Islet precursor cell (in vitro differentiated cells): Measurements from ENCODE around the gene ELMO1.
A peak's percentile ranks its signal among the peaks of the same experiment; 100 is the strongest.

ENCODE experiments used
- DNase-seq: peaks from one replicate; pipeline ENCODE4 v3.0.0-alpha.2; 2018

ELMO1 gene

DNA sequence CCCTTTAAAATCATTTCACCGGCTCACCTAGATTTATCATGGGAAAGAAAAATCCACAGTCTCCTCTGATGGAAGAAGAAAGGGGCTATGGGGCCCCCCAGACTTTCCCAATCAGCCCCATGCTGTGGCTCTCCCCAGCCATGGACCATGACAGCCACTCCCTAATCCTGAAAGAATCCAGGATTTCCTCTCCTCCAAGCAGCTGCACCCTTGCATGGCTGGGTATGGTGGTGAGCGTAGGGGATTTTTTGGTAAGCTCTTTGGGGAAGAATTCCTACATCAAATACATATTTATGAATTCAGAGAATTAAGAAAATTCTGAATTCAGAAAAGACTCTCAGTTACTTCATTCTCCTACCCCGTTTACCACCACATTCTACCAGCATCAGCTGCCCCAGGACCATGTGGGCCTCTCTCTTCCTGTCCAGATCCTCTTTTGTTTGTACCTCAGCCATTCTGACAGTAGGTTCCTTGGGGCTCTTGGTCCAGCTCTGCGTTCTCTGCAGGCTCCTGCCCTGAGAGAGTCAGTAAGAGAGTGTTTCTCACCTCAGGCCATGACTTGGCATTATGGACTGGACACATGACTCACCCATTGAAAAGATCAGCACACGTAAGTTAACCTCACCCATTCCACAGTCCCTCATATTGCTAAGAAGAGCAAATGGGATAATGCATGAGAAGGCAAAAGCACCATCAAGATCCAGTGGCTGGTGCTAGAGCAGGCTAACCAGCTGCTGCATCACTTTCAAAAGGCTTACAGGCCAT, 337.8 kb downstream of the ELMO1 start:
- DNase-seq, result peak; percentile 60

GRCh38 chr7:37109843-37110242, 338.8 kb downstream of the ELMO1 start:
- DNase-seq, result peak; percentile 64

DNA sequence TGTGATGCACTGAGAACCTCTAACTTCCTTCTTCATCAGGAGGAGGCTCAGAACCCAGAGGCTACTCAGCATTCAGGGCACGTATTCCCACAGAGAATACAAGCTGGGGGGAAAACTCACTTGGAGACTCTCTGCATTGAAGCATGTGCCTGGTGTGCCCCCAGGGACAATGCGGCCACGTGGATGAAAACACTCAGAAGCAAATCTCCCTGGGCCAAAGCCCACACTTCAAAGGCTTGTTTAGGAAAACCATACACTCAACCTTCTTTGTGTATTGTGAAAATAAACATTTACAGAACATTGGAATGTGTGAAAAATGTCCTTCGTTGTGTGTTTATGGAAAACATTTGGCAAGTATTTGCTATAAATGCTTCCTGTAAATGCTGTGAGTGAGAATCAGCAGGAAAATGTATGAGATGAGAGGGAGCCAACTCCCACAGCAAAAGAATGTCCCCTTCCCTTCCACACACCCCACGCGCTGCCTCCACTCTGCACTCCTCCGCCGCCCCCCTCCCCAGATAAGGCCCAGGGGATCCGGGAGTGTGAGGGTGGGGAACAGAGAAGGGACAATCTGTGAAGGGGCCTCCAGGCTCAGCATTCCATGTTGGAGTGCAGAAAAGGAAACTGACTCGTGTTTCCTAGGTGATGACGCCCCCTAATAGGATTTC, 339.5 kb downstream of the ELMO1 start:
- DNase-seq, result no peak

DNA sequence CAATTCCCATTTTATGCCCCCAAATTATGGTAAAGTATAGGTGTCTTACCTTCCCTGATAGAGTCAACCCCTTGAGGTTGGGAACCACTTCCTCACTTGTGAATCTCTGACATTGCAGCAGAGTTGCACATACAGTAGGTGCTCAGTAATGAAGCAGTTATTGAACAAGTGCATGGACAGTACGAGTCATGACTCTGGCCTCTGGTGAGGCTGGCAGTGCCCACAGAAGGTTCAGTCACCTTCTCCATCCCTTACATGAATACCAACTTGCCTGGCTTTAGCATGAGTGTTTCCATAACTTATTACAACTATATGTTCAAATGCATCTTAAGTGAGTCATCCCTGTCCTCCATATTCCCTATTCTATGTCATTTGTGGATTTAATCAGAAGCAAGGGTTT, 340.0 kb downstream of the ELMO1 start:
- no peak for DNase-seq

GRCh38 chr7:37107047-37107750, 341.5 kb downstream of the ELMO1 start:
- no peak for DNase-seq

- no peak for DNase-seq
Measured at GRCh38 chr7:37105762-37106161, 342.9 kb downstream of the ELMO1 start.

DNA sequence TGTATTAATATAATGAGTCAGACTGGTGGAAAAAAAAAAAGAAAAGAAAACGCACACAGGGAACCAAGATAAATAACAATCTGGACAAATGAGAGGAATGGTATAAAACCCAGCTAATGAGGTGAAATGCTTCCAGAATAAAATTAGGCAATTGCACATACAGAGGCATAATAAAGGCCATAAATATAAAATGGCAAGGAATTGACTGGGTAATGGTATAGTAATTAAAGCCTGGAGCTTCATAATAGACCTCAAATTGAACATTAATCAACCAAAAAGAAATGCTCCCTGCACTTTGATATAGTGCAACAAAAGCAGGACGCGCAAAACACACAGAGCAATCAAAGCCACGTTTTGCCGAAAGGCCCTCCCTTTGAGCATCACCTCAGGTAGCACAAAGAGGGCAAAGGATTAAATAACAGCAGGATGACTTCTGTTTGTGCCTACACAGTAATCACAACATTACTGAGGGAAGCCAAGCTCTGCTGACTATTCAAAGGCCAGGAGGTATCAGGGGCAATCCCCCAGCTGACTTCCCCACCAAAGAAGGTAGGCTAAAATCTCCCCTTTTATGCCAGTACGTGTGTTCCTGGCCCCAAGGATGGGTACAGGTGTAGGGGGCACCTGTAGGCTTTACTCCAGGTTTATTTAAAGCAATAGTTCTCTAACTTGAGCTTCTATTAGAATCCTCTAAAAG, 343.7 kb downstream of the ELMO1 start:
- no peak for DNase-seq

GRCh38 chr7:37102518-37103137, 346.0 kb downstream of the ELMO1 start:
- no peak for DNase-seq

- no peak for DNase-seq
Measured at GRCh38 chr7:37100735-37101331, 347.8 kb downstream of the ELMO1 start.

GRCh38 chr7:37098762-37099161, 349.9 kb downstream of the ELMO1 start:
- no peak for DNase-seq

GRCh38 chr7:37097983-37098382, 350.7 kb downstream of the ELMO1 start:
- DNase-seq, result no peak

DNA sequence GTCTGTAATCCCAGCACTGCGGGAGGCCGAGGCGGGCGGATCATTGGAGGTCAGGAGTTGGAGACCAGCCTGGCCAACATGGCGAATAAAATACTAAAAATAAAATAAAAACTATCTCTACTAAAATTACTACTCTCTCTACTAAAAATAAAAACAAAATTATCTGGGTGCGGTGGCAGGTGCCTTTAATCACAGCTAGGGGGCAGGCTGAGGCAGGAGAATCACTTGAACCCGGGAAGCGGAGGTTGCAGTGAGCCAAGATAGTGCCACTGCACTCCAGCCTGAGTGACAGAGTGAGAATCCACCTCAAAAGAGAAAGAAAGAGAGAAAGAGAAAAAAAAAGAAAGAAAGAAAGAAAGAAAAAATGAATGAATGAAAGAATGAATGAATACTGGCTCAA, 351.4 kb downstream of the ELMO1 start:
- no peak for DNase-seq

- DNase-seq, result no peak
Measured at GRCh38 chr7:37096341-37096740, 352.3 kb downstream of the ELMO1 start.

GRCh38 chr7:37095122-37095521, 353.5 kb downstream of the ELMO1 start:
- no peak for DNase-seq

GRCh38 chr7:37093257-37093656, 355.4 kb downstream of the ELMO1 start:
- no peak for DNase-seq

- no peak for DNase-seq
Measured at GRCh38 chr7:37092548-37092947, 356.1 kb downstream of the ELMO1 start.

GRCh38 chr7:37089972-37090371, 358.7 kb downstream of the ELMO1 start:
- no peak for DNase-seq

GRCh38 chr7:37085600-37085999, 363.1 kb downstream of the ELMO1 start:
- DNase-seq, result no peak

DNA sequence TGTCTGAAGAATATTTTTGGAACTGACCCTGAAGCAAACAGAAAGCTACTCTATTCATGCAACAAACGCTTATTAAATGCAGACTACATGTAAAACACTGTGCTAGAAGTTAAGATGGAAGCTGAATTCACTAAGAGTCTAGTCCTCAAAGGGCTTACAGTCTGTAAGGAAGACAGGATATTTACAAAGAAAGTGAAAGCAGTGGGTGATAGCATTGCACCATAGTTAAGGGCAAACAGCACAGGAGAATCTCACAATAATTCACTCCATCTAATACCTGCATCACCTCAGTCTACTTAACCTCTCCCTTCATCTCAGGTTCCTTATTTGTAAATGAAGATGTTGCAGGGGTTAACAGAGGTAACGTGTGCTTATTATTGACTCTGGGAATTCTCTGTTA, 364.4 kb downstream of the ELMO1 start:
- DNase-seq, result no peak

- DNase-seq, result no peak
Measured at GRCh38 chr7:37083311-37084096, 365.2 kb downstream of the ELMO1 start.

GRCh38 chr7:37081436-37081835, 367.2 kb downstream of the ELMO1 start:
- no peak for DNase-seq

- no peak for DNase-seq
Measured at GRCh38 chr7:37079420-37079819, 369.2 kb downstream of the ELMO1 start.
